ENCODE data around the gene CYBA.

CYBA gene

GRCh38 chr16:88643644-88643932 lies 7.3 kb downstream of the CYBA start:
- no peak for DNase-seq

GRCh38 chr16:88642881-88643643 lies 7.8 kb downstream of the CYBA start:
- DNase-seq: no peak

GRCh38 chr16:88640498-88641247 lies 10.2 kb downstream of the CYBA start:
- no peak for DNase-seq

GRCh38 chr16:88640039-88640495 lies 10.8 kb downstream of the CYBA start:
- no peak for DNase-seq

- DNase-seq: no peak
These were observed 11.4 kb downstream of the CYBA start for GRCh38 chr16:88639231-88640038.

- no peak for DNase-seq
These were observed 12.3 kb downstream of the CYBA start, which contains the start of gene IL17C for GRCh38 chr16:88638323-88639230. Gene IL17C, plus strand, starts transcription at chr16:88638572. Its CDS starts 70 bp downstream, at chr16:88638642.

GRCh38 chr16:88636488-88637265 lies 14.2 kb downstream of the CYBA start:
- no peak for DNase-seq

GRCh38 chr16:88635671-88636319 lies 15.1 kb downstream of the CYBA start:
- no peak for DNase-seq

GRCh38 chr16:88634994-88635670 lies 15.7 kb downstream of the CYBA start:
- DNase-seq: no peak

GRCh38 chr16:88634141-88634993 lies 16.5 kb downstream of the CYBA start:
- peak; percentile 77 for DNase-seq

- peak; percentile 71 for DNase-seq
These were observed 17.1 kb downstream of the CYBA start for GRCh38 chr16:88633684-88634140.

GRCh38 chr16:88632587-88632930 lies 18.3 kb downstream of the CYBA start:
- DNase-seq: no peak

- DNase-seq: no peak
These were observed 18.8 kb downstream of the CYBA start for GRCh38 chr16:88631920-88632586.

- DNase-seq: no peak
These were observed 19.5 kb downstream of the CYBA start for GRCh38 chr16:88631384-88631783.

- DNase-seq: no peak
These were observed 19.9 kb downstream of the CYBA start for GRCh38 chr16:88630941-88631340.

- DNase-seq: no peak
These were observed 20.4 kb downstream of the CYBA start for GRCh38 chr16:88630433-88630832.

- no peak for DNase-seq
These were observed 21.0 kb downstream of the CYBA start for GRCh38 chr16:88629835-88630234.

GRCh38 chr16:88628512-88628974 lies 22.3 kb downstream of the CYBA start:
- peak; percentile 68 for DNase-seq
